K562 (cell line): Measurements from ENCODE around the gene BCAN. TPM values are rescaled to one million over a fixed set of nuclear protein-coding genes. Genes with fewer than 3 reads are reported as not detected.

Experiments
- CCNT2 ChIP-seq: IDR thresholded peaks from 2 replicates; pipeline ENCODE4 v1.6.1; 2011; ENCODE audit warnings: borderline replicate concordance, low read depth, mild to moderate bottlenecking, moderate library complexity, mixed read lengths, low read length; ENCODE audit not compliant: insufficient read length; ENCODE audit errors: extremely low read depth
- CHD7 ChIP-seq: fragments of 200-600 bp; sonication (generic); IDR thresholded peaks from one replicate; pipeline ENCODE4 v1.6.1; 2012; ENCODE audit warnings: mild to moderate bottlenecking, low read depth, low read length, inconsistent platforms
- CTCFL ChIP-seq: IDR thresholded peaks from 2 replicates; pipeline ENCODE4 v1.6.1; 2011; ENCODE audit warnings: borderline replicate concordance, low read depth, mild to moderate bottlenecking, moderate library complexity, low read length; ENCODE audit not compliant: insufficient read depth, poor library complexity, severe bottlenecking
- GABPB2 ChIP-seq: fragments of 250-450 bp; sonication (Bioruptor Pico); conservative IDR thresholded peaks from 2 replicates; pipeline ENCODE4 v1.5.1; 2021; ENCODE audit warnings: mild to moderate bottlenecking
- SAP30 ChIP-seq: fragments of 200-600 bp; sonication (generic); IDR thresholded peaks from 2 replicates; pipeline ENCODE4 v1.6.1; 2012; ENCODE audit warnings: borderline replicate concordance, low read depth, mild to moderate bottlenecking, moderate library complexity, low read length, control low read depth, inconsistent platforms; ENCODE audit not compliant: insufficient read depth, poor library complexity, severe bottlenecking
- SRF ChIP-seq, 2 experiments: fragments of 250-450, 450-650 bp in 1 of 2; sonication (Bioruptor Pico) in 1 of 2; sonication (generic) in 1 of 2; formaldehyde crosslinking; IDR thresholded peaks; 2 replicates each; pipeline versions ENCODE4 v1.5.0 to v1.5.1; 2020 to 2022; ENCODE audit warnings: mild to moderate bottlenecking in 1 of 2, missing genetic modification reagents in 1 of 2
- ZNF431 ChIP-seq: sonication (generic); formaldehyde crosslinking; IDR thresholded peaks from 2 replicates; pipeline ENCODE4 v1.8.0; 2022; ENCODE audit warnings: mild to moderate bottlenecking, missing genetic modification reagents
- ZNF785 ChIP-seq: fragments of 250-450 bp; sonication (Bioruptor Pico); IDR thresholded peaks from 2 replicates; pipeline ENCODE4 v1.4.0; 2020; ENCODE audit warnings: mild to moderate bottlenecking
- polyA plus RNA-seq, 8 experiments: library from polyadenylated mRNA; depleted of rRNA in 4 of 8; stranded (reverse) in 5 of 8; unstranded in 3 of 8; fragments of >200 nt; fragmentation: Nextera tagmentation in 2 of 8; fragmentation: Illumina TruSeq in 1 of 8; extraction: Ambion mirVana in 2 of 8; extraction: Trizol in 1 of 8; gene quantifications; 2 replicates each; pipeline versions ENCODE4 v1.2.1 to v1.2.3, GENCODE V29; 2011 to 2014; ENCODE audit warnings: inconsistent platforms in 1 of 8, missing spikeins in 1 of 8
- total RNA-seq, 7 experiments: library from RNA; depleted of rRNA in 6 of 7; stranded (reverse); fragments of >200 nt in 6 of 7; fragmentation: Illumina TruSeq in 2 of 7; extraction: Trizol in 2 of 7; gene quantifications; 2 replicates each; pipeline versions ENCODE4 v1.2.1 to v1.2.3, GENCODE V29; 2011 to 2021; ENCODE audit warnings: low replicate concordance in 1 of 7
- TF ChIP-seq, protein P1 (sequence below): fragments of 250-450 bp; sonication (Bioruptor Pico); IDR thresholded peaks from 2 replicates; pipeline ENCODE4 v1.5.0; 2020; ENCODE audit warnings: mild to moderate bottlenecking, borderline replicate concordance

Gene BCAN
- total and polyA plus RNA-seq, 9 of the 15 experiments (the other 6 are each of a cell fraction or from before 2014, with no cell fraction given): 0.04 to 0.33 (median 0.14) TPM; not detected in 5

- no peak for TF ChIP-seq CHD7
- TF ChIP-seq SRF (CRISPR knock-in tag; IDR thresholded peaks at IDR 0.05): peak in 1 of 2 experiments; percentile 12; a peak in 1 of 4 replicates
- peak; percentile 99 for TF ChIP-seq CTCFL
- peak; percentile 94 for TF ChIP-seq CCNT2
- TF ChIP-seq, protein P1, sequence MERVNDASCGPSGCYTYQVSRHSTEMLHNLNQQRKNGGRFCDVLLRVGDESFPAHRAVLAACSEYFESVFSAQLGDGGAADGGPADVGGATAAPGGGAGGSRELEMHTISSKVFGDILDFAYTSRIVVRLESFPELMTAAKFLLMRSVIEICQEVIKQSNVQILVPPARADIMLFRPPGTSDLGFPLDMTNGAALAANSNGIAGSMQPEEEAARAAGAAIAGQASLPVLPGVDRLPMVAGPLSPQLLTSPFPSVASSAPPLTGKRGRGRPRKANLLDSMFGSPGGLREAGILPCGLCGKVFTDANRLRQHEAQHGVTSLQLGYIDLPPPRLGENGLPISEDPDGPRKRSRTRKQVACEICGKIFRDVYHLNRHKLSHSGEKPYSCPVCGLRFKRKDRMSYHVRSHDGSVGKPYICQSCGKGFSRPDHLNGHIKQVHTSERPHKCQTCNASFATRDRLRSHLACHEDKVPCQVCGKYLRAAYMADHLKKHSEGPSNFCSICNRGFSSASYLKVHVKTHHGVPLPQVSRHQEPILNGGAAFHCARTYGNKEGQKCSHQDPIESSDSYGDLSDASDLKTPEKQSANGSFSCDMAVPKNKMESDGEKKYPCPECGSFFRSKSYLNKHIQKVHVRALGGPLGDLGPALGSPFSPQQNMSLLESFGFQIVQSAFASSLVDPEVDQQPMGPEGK: no peak
- no peak for TF ChIP-seq ZNF785
- no peak for TF ChIP-seq SAP30
- TF ChIP-seq GABPB2 (CRISPR knock-in tag): no peak
- TF ChIP-seq ZNF431 (CRISPR knock-in tag): 0 out of 2 replicates have a peak, but pooled peaks have one; percentile 19
Measured at GRCh38 chr1:156659988-156660751, 18.3 kb downstream of the BCAN start (continued).
